H4 (cell line): Measurements from ENCODE around the gene ABAT. TPM values are rescaled to one million over a fixed set of nuclear protein-coding genes. Genes with fewer than 3 reads are reported as not detected.
"Not testable (repeated sequence)": the region's sequence is repeated elsewhere in the genome, so short reads cannot be mapped to it uniquely, and the experiment has no call there.

Experiments used
- DNase-seq: peaks from one replicate; pipeline ENCODE4 v3.0.0-alpha.2; 2015; ENCODE audit warnings: low spot score
- total RNA-seq: library from RNA; depleted of rRNA; stranded (reverse); fragments of >200 nt; shearing (Covaris generic); gene quantifications from 2 replicates; pipeline ENCODE4 v1.2.3, GENCODE V29; 2014

The ABAT gene
- total RNA-seq, 1 experiment from 2014 or later, result 2.0 TPM

GRCh38 chr16:8649829-8650554, 24.4 kb upstream of the ABAT start:
- no peak for DNase-seq

- not testable (repeated sequence) for DNase-seq
Measured at GRCh38 chr16:8651958-8652357, 22.5 kb upstream of the ABAT start.

- peak; percentile 36 for DNase-seq
Measured at GRCh38 chr16:8655184-8655717, 19.2 kb upstream of the ABAT start.

- DNase-seq, result no peak
Measured at GRCh38 chr16:8656376-8656775, 18.0 kb upstream of the ABAT start.

GRCh38 chr16:8660841-8661301, 13.5 kb upstream of the ABAT start:
- DNase-seq, result peak; percentile 58

- DNase-seq, result no peak
Measured at GRCh38 chr16:8661703-8662102, 12.7 kb upstream of the ABAT start.

- DNase-seq, result no peak
Measured at GRCh38 chr16:8663192-8664089, 11.0 kb upstream of the ABAT start.

- DNase-seq, result no peak
Measured at GRCh38 chr16:8665529-8665928, 8.9 kb upstream of the ABAT start.

- DNase-seq, result no peak
Measured at GRCh38 chr16:8667492-8667891, 6.9 kb upstream of the ABAT start.

GRCh38 chr16:8668113-8668512, 6.3 kb upstream of the ABAT start:
- no peak for DNase-seq

- no peak for DNase-seq
Measured at GRCh38 chr16:8669481-8669880, 4.9 kb upstream of the ABAT start.

- no peak for DNase-seq
Measured at GRCh38 chr16:8670014-8670560, 4.3 kb upstream of the ABAT start.

GRCh38 chr16:8673611-8674412, 605 bp upstream of the ABAT start:
- DNase-seq, result no peak

- DNase-seq, result no peak
Measured at GRCh38 chr16:8675183-8676159, 1.1 kb downstream of the ABAT start.

- DNase-seq, result no peak
Measured at GRCh38 chr16:8676160-8676547, 1.7 kb downstream of the ABAT start.

GRCh38 chr16:8676737-8677375, 2.4 kb downstream of the ABAT start:
- DNase-seq, result no peak

- DNase-seq, result no peak
Measured at GRCh38 chr16:8677481-8677880, 3.1 kb downstream of the ABAT start.

GRCh38 chr16:8678068-8678927, 3.9 kb downstream of the ABAT start:
- DNase-seq, result no peak

GRCh38 chr16:8679151-8679550, 4.7 kb downstream of the ABAT start:
- no peak for DNase-seq
